Epithelial cell of esophagus (primary cell): ENCODE data around the gene FAM174C.

Experiments used
- DNase-seq: peaks from one replicate; pipeline ENCODE4 v3.0.0; 2010; ENCODE audit warnings: low read depth
- H3K4me3 ChIP-seq: 2 replicates; pipeline ENCODE4 v1.5.1; 2011; ENCODE audit warnings: mild to moderate bottlenecking, low read length, control low read depth
- TF ChIP-seq, protein P1 (sequence below): IDR thresholded peaks from 2 replicates; pipeline ENCODE4 v1.5.1; 2011; ENCODE audit warnings: low read depth, mild to moderate bottlenecking, low read length, control low read depth, inconsistent platforms; ENCODE audit not compliant: insufficient read depth; ENCODE audit errors: missing control alignments

Gene FAM174C

DNA sequence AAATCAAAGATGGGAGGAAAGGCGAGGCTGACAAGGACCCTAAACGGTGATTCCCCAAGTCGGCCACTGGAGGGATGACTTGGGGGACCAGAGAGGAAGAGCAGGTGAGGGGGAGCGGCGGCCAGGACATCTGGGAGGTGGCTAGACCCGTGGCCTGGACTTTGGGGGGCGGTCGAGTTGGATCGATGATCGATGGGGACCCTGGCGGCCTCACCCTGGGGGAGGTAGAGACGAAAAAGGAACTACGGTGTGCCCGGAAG is 13.9 kb upstream of the FAM174C start:
- H3K4me3 ChIP-seq = peak overlapping the region; percentile 68
- TF ChIP-seq, protein P1, sequence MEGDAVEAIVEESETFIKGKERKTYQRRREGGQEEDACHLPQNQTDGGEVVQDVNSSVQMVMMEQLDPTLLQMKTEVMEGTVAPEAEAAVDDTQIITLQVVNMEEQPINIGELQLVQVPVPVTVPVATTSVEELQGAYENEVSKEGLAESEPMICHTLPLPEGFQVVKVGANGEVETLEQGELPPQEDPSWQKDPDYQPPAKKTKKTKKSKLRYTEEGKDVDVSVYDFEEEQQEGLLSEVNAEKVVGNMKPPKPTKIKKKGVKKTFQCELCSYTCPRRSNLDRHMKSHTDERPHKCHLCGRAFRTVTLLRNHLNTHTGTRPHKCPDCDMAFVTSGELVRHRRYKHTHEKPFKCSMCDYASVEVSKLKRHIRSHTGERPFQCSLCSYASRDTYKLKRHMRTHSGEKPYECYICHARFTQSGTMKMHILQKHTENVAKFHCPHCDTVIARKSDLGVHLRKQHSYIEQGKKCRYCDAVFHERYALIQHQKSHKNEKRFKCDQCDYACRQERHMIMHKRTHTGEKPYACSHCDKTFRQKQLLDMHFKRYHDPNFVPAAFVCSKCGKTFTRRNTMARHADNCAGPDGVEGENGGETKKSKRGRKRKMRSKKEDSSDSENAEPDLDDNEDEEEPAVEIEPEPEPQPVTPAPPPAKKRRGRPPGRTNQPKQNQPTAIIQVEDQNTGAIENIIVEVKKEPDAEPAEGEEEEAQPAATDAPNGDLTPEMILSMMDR = no peak
- DNase-seq = no peak

DNA sequence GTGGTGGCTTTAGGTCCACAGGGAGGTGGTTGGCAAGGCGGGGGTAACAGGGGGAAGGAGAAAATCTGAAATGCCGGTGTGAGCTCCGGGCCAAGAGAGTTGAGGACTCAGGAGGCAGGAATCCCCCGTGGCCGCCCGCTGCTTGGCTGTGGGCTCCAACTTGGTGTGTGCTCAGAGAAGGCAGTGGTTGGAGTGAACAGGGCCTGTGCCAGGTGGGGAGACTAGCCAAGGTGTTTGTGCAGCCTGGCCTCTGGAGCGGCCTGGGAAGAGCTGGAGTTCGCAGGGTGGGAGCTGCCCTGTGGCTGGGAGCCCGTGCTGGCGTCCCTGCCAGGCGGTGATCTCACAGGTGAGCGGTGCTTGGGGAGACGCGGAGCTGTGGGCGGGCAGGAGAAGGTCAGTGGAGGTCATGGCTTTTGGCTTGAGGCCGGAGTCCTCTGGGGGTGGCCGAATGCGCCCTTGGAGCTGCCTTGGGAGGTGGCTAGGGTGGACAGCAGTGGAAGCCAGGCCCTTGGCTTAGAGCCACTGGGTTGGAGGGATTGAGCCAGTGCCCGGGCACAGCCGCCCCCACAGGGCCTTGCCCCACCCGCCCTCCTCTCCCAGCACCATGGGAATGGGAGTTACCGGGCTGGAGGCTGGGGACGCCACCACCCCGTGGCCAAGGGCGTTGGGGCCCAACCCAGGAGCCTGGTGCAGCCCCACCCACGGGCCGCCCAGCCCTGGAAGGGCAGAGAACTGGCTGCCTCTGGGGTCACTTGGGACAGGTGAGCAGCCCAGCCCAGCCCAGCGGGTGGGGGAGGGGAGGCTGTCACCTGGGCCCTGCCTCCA is 13.3 kb upstream of the FAM174C start:
- peak overlapping the region; percentile 68 for H3K4me3 ChIP-seq
- TF ChIP-seq, protein P1 = no peak
- peak; percentile 58 for DNase-seq

DNA sequence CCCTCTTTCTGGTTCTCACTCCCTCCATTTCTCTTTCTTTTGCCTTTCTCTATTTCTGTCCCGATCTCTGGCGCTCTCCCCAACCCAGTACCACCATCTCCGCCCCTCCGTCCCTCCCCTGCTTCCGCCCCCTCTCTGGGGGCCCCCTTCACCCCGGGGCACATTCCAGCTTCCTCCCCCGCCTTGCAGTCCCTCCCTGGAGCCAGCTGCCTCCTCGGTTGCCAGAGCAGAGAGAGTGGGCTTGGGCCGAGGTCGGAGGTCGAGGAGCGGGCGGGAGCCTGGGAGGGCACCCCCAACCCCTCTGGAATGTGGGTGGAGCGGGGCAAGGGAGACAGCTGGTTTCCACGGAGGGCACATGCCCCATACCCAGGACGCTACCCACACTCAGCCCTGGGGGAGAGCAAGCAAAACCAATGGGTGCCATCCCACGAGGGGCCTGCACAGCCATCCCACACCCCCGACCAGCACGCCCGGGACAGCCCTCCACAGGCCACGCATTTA is 12.7 kb upstream of the FAM174C start:
- peak overlapping the region; percentile 68 for H3K4me3 ChIP-seq
- no peak for DNase-seq
- TF ChIP-seq, protein P1 = no peak

DNA sequence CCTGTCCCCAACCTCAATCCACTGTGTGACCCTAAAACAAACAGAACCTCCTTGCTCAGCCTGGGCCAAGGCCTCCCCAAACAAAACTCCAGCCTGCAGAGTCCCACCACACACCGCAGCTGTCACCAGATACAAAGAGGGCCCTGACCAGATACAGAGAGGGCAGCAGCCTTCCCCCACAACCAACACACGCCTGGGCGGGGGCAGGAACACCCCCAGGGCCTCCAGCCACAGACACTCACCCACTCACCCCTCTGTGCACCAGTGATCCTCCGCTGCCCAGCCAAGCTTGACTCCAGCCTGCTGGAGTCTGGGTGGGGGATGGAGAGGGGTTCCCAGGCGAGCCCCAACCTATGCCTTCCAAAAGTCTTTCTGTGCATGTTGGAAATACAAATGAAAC is 12.1 kb upstream of the FAM174C start:
- H3K4me3 ChIP-seq = no peak overlapping the region
- no peak for DNase-seq
- TF ChIP-seq, protein P1 = no peak

DNA sequence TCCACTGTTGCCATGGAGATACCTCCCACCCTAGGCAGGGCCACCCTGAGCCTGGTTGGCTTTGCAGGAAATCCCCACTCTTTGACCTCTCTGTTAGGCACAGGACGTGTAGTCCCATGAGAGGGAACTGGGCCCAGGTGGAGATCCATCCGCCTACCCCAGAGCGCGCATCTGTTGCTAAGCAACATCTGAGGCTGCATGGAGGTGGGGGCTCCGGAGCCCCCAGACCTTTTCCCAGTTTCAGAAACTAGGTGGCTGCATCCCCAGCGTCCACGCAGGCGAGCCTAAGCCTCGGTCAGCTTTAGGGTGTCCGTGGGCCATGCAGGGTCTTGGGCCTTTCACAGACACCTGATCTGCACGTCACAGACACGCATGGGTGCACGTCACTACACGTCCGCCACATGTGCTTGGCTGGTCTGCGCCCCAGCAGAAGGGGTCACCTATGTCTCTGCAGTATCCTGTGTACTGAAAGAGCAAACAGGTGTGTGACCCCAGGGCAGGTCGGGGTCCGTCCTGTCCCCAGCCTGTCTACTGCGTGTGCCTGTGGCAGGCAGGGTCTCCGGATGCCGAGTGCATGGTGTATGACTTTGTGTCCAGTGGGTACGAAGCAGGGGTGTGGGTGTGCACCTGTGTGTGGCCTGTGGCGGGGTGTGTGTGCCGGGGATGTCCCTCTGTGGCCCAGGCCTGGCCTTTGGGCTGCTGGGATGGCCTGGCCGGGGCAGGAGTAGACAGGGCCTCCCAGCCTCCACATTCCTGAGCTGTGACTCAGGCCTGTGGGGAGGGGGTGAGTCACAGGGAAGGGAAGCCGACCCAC is 10.3 kb upstream of the FAM174C start:
- no peak overlapping the region for H3K4me3 ChIP-seq
- TF ChIP-seq, protein P1 = no peak
- peak; percentile 88 for DNase-seq

DNA sequence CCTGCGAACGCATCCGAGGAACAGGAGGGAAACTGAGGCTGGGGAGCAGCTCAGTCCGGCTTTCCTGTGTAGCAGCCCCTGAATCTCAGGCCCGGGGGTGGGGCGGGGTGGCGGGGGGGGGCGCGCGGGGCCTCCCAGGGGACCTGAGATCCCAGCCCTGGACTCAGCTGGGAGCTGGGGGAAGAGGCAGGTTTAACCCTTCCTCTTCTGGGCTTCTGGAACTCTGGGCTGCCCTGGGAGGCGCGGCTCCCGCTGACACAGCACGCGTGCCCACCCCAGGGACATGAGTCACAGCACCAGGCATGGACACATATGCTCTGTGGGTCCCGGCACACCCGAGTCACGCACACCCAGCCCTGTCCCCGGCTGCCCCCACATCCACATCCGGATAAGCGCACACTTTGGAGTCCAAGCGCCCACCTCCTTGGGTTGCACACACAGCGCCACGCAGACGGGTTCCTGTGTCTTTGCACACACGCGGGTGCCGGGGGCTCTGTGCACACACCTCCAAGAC is 9.7 kb upstream of the FAM174C start:
- TF ChIP-seq, protein P1 = no peak
- DNase-seq = peak; percentile 57
- H3K4me3 ChIP-seq = peak overlapping the region; percentile 39
